HG03457 (cell line): ENCODE data around the gene TARBP1.
A peak's percentile ranks its signal among the peaks of the same experiment; 100 is the strongest.

Source experiments
- ATAC-seq: cut with Tn5 transposase; IDR thresholded peaks from one replicate; pipeline ENCODE4 v1.9.1; 2021; ENCODE audit warnings: moderate number of reproducible peaks; ENCODE audit not compliant: unreplicated experiment

TARBP1 gene

DNA sequence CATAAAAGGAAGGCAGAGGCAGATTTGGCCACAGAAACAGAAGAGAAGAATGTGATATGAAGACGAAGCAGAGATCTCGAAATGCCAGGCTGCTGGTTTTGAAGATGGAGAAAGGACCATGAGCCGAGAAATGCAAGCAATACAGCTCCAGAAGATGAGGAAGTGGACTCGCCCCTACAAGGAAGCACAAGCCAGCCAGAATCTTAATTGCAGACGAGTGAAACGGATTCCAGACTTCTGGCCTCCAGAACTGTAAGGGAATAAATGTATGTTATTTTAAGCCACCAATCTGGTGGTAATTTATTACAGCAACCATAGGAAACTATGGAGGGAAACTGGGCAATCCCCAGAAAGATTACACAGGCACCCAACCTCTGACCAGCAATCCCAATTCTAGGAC lies 24.1 kb downstream of the TARBP1 start:
- no peak for ATAC-seq

DNA sequence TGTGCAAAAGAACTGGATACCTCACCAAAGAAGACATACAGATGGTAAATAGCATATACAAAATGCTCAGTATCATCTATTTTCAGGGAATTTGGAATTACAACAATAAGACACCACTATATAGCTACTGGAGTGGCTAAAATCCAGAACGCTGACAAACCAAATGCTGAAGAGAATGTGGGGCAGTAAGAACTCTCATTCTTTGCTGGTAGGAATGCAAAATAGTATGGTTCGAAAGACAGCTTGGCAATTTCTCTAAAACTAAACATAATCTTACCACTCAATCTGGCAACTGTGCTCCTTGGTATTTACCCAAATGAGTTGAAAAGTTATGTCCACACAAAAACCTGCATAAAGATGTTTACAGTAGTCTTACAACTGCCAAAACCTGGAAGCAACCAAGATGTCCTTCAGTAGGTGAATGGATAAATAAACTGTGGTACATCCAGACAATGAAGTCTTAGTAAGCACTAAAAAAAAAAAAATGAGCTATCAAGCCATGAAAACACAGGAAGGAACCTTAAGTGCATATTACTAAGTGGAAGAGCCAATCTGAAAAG lies 26.5 kb downstream of the TARBP1 start:
- no peak for ATAC-seq

DNA sequence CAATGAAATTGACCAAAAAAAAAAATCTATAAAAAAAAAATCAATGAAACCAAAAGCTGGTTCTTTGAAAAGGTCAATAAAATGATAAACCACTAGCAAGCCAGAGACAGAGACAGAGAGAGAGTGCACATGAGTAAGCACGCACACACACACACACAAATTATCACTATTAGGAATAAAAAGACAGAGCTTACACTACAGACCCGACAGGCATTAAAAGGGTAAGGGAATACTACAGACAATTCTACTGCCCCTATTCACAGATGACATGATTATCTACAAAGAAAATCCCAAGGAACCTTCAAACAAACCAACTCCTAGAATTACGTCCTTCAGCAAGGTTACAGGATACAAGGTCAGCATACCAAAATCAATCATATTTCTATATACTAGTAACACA lies 38.6 kb downstream of the TARBP1 start:
- no peak for ATAC-seq

DNA sequence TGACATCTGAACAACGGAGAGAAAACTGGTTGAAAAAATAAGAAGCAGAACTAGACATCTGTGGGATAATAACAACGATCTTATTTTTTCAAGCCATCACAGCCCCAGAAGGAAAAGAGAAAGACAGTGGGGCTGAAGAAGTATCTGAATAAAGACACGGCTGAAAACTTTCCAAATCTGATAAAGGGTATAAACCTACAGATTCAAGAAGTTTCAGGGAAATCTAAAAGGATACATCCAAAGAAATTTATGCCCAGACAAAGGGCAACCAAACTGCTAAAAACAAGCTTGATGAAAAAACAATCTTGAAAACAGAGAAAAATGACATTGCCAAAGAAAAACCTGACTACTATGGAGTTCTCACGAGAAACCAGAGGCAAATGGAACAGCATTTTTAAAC lies 40.4 kb downstream of the TARBP1 start:
- ATAC-seq = no peak

DNA sequence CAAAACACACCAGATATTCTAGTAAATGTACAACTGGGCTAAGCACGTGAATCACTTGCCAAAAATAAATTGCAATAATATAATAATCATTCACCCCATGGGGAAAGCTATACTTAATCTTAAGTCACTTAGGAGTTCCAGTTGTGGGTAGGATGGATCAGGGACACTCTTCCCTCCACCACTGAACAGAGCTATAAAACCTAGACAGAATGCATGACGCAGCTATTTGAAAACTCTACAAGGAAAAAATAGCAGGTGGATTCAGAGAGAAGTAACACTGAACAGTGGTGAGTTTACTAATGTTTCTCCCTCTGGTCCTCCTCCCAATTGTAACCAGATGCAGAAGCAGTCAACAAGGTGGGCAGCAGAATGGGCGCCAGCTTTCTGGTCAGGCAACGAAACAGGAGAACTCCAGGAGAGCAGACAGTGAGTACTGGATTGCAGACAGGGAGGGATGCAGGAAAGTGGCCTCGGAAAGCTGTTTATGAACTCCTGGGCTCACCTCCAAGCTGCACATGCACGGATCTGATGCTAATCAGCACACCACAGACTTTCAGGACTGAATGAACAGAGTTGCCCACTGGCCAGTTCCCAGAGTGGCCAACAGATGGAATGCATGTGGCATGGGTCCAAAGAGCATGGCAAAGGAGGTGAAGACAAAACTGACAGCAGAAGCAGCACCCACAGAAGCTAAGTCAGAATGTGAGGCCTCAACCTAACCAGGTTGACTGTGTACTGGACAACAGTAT lies 41.4 kb downstream of the TARBP1 start:
- ATAC-seq = no peak

DNA sequence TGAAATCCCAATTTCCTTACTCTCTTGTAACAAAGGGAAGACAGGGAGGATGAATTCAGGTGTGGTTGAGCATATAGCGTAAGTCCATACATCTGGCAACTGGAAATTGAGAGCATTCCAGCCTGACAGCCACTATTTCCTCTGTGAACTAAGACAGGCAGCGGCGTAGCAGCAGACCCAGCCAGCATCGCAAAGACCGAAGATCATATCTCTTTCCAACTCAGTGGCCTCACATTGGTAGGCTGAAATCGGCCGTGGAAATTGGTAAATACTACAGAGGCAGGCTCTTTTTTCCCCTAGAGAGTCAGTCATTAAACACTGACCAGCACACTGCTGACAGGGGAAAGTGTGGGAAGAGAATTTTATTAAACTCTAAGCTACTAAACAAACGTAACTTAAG lies 43.4 kb downstream of the TARBP1 start:
- ATAC-seq = no peak

DNA sequence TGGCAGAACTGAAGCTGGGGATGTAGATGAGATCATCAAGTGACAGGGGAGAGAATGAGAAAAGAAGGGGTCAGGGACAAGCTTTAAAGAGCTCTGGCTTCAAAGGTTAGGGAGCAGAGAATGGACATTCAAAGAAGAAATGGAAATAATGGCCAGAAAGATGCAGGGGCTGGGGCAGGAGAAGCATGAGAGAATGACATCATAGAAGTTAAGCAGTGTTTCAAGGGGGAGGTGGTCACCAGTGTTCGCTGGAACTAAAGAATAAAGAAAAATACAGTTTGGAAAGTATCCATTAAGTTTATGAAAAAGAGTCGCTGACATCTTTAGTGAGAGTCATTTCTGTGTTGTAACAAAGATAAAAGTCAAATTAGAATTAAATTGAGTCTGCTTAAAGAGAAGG lies 44.3 kb downstream of the TARBP1 start:
- ATAC-seq = no peak

DNA sequence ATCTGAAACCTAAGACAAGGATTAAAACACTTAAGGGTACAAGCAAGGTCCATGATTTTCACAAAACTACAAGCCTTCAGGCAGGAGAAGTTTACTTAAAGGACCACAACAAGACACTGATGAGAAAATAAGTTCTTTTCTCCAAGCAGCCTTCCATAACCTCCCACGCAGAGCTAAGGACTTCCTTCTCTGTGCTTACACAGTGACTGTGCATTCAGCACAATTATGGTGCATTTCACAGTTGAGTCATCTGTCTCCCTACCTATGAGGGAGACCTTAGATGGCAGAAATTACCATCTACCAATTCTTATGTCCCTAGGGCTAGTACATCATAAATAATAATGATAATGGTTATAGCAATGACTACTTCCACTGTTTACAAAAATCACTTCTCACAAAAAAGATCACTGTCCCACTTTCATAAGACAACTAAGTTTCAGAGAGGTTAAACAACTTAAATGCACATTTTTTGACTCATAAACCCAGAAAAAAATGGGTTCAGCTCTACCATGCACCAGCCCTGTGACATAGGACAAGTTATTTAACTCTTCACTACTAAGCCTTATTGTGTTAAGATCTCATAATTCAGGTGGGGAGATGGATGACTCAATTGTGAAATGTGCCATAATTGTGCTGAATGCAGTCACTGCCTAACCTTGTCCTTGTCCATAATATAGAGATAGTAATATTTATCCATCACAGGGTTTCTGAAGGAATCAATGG lies 45.3 kb downstream of the TARBP1 start:
- no peak for ATAC-seq

DNA sequence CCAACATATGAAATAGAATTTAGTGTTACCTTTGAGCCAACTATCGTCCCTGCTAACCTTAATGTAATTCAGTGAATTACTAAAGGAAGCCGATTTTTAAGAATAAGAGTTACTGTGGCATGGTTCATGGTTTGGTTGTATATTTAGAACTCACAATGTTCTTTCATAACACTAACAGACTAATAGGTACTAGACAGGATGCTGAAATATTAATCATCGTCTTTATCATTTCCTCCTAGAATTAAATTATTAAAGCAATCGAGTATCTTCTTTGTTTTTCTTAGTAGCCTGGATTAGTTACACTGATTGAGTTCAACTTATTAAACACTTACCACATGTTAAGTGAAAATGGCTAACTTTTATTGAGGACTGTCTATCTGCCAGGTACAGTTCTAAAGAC lies 47.7 kb downstream of the TARBP1 start:
- no peak for ATAC-seq

DNA sequence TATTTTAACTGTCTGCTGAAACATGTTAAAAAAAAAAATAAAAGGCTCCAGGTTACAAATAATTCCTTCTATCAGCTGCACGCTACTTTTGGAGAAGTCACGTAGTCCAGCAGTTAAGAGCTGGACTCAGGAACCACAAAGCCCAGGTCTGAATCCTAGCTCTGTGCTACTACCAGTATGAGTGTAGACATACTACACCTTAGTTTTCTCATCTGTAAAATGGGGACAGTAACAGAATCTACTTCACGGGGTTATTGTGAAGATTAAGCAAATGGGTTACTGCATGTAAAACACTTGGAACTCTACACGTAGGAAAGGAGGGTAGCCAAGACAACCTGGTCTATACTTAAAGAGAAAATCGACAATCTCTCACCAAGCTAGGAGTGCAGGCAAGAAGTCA lies 48.3 kb downstream of the TARBP1 start:
- no peak for ATAC-seq

DNA sequence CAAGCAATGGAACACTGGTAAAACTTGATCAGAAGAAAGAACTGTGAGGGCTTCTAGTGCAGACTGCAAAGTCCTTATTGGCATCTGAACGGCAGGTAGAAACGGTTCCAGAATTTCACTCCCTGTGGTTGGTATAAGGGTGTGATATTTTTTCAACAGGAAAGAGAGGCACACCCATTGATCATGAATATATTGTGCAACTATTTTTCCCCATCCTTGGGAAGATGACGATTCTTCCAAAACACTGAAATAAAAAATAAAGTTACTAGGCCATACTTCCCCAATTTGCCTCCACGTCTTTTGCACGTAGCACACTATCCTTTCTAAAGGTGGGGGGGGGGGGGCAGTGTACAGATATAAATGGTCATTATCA lies 49.6 kb downstream of the TARBP1 start:
- no peak for ATAC-seq

DNA sequence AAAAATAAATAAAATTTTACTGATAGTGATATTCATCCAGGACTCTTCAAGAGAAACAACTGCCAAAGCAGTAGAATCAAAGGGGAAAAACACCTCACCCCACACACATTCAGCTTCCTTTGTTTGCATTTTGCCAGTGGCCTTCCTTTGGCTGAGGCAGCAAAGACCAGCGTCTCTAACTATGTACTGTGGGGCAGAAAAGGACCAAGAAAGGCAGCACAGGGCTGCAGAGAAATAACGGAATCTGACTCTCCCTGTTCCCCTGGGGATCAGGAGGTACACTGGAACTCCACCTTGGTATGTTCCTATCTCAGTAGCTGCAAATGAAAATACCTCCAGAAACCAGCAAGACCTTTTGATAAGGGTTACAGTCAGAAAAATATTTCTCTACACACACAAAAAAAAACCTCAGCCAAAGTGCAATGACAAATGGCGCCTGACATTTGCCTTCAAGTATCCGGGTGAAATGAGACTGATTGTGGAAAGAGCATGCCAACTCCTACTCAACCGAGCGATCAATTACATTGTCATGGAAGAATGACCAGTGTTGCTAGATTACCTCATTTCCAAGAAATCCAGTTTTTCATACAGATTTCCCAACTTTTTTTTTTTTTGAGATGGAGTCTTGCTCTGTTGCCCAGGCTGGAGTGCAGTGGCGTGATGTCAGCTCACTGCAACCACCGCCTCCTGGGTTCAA lies 50.9 kb downstream of the TARBP1 start:
- no peak for ATAC-seq

DNA sequence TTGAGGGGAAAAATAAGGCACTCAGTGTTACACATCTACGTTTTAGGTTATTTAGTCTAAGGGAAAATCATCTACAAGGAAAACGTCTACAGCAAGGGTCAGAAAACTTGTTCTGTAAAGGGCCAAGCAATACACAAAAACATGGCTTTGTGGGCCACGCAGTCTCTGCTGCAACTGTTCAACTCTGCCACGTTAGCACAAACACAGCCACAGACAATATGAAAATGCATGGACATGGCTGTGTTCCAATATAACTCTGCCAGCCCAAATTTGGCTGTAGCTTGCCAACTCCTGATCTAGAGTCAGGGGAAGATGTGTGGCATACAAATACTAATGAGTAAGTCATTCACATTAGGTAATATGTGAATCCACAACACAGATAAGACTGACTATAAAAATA lies 65.0 kb downstream of the TARBP1 start:
- no peak for ATAC-seq

DNA sequence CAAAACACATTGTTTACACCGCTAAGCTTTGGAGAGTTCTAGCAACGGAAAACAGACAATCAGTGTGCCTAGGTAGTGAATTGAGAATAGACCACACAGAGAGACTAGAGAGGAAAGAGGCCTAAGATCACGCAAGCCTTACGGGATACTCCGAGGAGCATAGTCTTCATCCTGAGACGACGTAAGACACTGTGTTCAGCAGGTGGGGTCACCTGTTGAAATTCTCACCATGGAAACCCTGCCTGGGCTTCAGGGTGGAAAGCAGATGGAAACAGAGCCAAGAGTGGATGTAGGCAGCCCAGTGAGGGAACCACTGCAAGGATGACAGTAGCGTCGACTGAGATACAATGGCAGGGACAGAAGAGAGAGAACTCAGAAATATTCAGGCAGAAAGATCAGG lies 65.5 kb downstream of the TARBP1 start:
- ATAC-seq = no peak

DNA sequence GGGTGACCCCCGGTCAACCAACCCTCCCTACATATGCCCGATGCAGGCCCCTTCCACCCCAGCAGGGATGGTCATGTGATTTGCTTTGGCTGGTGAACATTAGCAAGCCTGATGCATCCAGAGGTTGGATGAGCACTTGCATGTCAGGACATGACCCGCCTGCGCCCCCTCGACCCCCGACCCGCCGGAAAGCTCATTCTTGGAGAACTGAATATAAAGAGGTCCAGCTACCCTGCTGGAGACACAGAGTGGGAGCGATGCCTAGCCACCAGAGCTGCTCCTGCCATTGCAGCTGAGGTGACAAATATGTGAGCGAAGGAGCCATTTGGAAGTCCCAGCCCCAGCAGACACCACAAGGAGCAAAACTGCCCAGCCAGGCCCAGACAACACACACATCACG lies 66.1 kb downstream of the TARBP1 start:
- no peak for ATAC-seq

DNA sequence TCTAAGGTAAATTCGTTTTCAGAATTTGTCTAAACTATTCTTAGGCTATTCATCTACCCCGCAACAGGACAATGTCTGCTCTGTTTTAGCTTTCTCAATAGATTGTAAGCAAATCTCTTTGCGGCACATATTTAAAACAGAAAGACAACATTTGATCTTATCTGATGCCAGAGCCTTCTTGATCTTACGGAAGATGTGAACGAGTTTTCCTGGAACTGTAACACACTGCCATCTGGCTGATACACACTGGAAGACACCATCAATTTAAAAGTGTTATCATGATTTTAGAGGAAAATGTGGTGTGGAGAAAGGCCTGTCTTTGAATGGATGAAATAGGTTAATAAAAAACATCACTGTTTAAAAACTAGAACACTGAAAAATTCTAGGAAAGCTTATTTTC lies 69.7 kb downstream of the TARBP1 start:
- ATAC-seq = no peak

DNA sequence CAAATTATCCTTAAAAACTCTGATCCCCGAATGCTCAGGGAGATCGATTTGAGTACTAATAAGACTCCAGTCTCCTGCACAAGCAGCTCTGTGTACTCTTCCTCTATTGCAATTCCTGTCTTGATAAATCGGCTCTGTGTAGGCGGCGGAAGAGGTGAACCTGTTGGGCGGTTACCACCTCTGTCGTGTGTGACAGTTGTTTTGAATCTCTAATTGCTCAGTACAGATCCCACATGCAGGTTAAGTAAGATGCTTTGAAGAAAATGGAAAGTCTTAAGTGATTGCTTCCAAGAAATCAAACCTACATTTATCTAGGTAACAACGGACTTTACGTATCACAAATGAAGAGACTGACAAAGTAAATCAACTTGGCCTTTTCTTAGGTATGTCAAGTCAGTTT lies 70.2 kb downstream of the TARBP1 start:
- ATAC-seq = no peak

DNA sequence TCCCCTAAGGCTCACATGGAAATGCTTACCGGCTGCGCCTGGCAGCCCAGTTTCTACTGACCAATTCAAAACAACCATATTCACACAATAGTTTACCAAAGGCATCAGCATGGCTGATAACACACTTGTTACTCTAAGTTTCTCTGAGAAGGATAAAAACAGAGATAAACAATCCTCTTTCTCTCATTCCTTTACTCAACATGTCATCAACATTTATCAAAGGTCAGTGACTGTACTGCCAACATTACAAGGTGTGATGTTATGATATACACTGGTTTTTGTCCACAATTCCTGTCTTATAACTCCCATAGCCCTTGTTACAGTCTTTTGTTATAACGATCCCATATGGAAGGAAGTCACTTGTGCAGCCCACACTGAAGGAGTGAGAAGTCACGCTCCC lies 72.1 kb downstream of the TARBP1 start:
- no peak for ATAC-seq

DNA sequence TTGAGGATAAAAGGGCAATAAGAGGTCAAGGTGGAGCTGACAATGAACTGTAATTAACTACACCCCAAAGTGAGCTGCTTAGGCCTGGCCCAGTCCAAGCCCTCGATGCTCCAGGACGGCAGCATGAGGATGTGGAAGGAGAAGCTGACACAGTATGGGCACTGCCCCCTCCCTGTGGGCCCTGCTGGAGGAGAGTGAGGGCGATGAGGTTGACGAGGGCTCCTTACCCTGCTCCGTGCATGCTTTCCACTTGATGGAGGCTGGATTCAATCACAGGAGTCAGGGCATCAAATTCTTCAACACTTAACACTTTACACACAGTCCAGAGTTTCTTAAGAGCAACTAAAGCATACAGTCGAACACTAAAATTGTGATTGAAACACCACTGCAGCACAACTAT lies 73.3 kb downstream of the TARBP1 start:
- ATAC-seq = no peak

DNA sequence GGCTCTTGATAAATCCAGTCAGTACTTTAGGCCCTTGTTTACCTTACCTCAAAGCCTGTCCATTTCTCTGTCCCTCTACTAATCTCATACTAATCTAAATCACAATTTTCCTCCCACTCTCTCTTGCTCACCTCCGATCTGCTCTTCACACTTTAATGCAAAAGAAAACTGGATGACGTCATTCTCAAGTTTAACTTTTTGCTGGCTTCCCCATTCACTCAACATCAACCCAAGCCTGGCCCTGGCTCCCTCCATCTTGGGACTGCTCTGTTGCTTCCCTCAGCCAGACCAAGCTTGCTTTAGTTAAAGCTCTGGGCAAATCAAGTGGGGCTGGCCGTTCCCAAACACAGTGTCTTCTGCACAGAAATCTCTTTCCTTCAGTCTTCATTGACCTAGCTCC lies 76.0 kb downstream of the TARBP1 start:
- no peak for ATAC-seq

DNA sequence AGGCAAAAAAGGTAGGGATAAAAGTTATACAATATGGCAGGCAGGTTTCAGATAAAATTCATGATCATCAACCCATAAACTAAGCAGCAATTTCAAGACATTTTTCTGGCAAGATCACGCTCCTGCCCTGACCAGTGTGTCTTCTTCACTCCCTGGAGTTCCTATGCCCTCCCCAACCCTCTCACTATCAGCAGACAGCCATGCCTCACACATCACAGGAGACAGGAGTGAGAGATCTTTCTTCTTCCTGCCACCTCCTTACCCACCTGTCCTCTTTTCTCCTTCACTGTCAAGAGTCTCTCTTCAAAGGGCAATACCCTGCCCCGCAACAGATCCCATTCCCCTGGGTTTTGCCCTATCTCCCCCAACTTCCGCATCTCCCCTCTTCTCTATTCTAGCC lies 77.3 kb downstream of the TARBP1 start:
- no peak for ATAC-seq

DNA sequence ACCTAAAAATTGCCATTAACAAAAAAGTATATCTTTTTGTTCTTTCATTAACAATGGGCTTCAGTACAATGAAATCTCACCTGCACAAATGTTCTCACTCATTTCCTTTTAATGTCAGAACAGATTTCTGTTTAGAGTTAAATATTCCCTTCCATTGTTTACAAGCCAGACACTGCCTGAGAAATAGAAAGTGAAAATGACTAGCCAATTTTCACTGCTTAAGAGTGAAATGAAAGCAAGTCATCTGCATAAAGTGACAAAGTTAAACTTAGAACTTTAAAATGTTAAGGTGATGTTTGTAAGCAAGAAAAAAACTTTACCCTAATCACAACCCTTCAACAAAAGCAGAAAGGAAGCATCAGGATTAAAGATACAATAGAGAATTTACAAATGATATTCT lies 78.2 kb downstream of the TARBP1 start:
- ATAC-seq = peak; percentile 47
